OCI-LY1 (cell line): Measurements from ENCODE around the gene CEMP1.

Experiments
- H2AFZ ChIP-seq: fragments of 200-600 bp; sonication (generic), shearing (Covaris generic); 2 replicates; pipeline ENCODE4 v1.6.0; 2014; ENCODE audit warnings: antibody characterized with exemption, mild to moderate bottlenecking, low read length
- H3F3A ChIP-seq: fragments of 200-600 bp; sonication (generic), shearing (Covaris generic); 2 replicates; pipeline ENCODE4 v1.6.0; 2014; ENCODE audit warnings: mild to moderate bottlenecking, antibody characterized with exemption, low read length, moderate library complexity; ENCODE audit not compliant: insufficient read depth
- H3K27ac ChIP-seq: fragments of 200-600 bp; sonication (generic); 2 replicates; pipeline ENCODE4 v1.5.1; 2014; ENCODE audit warnings: low read length, mixed run types, mild to moderate bottlenecking, low read depth; ENCODE audit not compliant: poor library complexity, severe bottlenecking
- H3K27me3 ChIP-seq: fragments of 200-600 bp; sonication (generic); 2 replicates; pipeline ENCODE4 v1.6.0; 2014; ENCODE audit warnings: antibody characterized with exemption, mild to moderate bottlenecking, low read length, moderate library complexity; ENCODE audit not compliant: insufficient read depth
- H3K36me3 ChIP-seq: fragments of 200-600 bp; sonication (generic); 2 replicates; pipeline ENCODE4 v1.6.1; 2014; ENCODE audit warnings: mild to moderate bottlenecking, antibody characterized with exemption, low read length, moderate library complexity, mixed read lengths; ENCODE audit not compliant: insufficient read depth
- H3K4me1 ChIP-seq: fragments of 200-600 bp; sonication (generic); 2 replicates; pipeline ENCODE4 v1.5.1; 2014; ENCODE audit warnings: mild to moderate bottlenecking, low read length, moderate library complexity; ENCODE audit not compliant: insufficient read depth, severe bottlenecking
- H3K4me2 ChIP-seq: fragments of 200-600 bp; sonication (generic), shearing (Covaris generic); 2 replicates; pipeline ENCODE4 v1.6.1; 2014; ENCODE audit warnings: low read length
- H3K4me3 ChIP-seq: fragments of 200-600 bp; sonication (generic); 2 replicates; pipeline ENCODE4 v1.5.1; 2014; ENCODE audit warnings: low read length, low read depth, mild to moderate bottlenecking, mixed read lengths; ENCODE audit not compliant: poor library complexity, severe bottlenecking
- H3K79me2 ChIP-seq: fragments of 200-600 bp; shearing (Covaris generic); 2 replicates; pipeline ENCODE4 v1.6.1; 2016; ENCODE audit warnings: mixed run types, low read length, mixed read lengths; ENCODE audit not compliant: insufficient read depth
- H3K9ac ChIP-seq: fragments of 200-600 bp; sonication (generic), shearing (Covaris generic); 2 replicates; pipeline ENCODE4 v1.6.1; 2014; ENCODE audit warnings: mild to moderate bottlenecking, low read length, mixed read lengths
- H3K9me2 ChIP-seq: fragments of 200-600 bp; sonication (generic), shearing (Covaris generic); 2 replicates; pipeline ENCODE4 v1.6.1; 2014; ENCODE audit warnings: low read depth, mild to moderate bottlenecking, low read length, mixed read lengths
- H3K9me3 ChIP-seq: fragments of 200-600 bp; shearing (Covaris generic); 2 replicates; pipeline ENCODE4 v1.6.1; 2014; ENCODE audit warnings: low read length, mixed read lengths
- H4K20me1 ChIP-seq: fragments of 200-600 bp; sonication (generic), shearing (Covaris generic); 2 replicates; pipeline ENCODE4 v1.6.0; 2016; ENCODE audit warnings: mild to moderate bottlenecking, low read length; ENCODE audit not compliant: insufficient read depth
- CTCF ChIP-seq: fragments of 200-600 bp; sonication (generic), shearing (Covaris generic); IDR thresholded peaks from 2 replicates; pipeline ENCODE4 v1.5.1; 2017; ENCODE audit warnings: mild to moderate bottlenecking, antibody characterized with exemption, low read length, moderate library complexity, mixed read lengths
- EZH2 ChIP-seq: fragments of 200-600 bp; sonication (generic), shearing (Covaris generic); IDR thresholded peaks from 2 replicates; pipeline ENCODE4 v1.8.0; 2017; ENCODE audit warnings: borderline replicate concordance, mixed run types, mild to moderate bottlenecking, antibody characterized with exemption, low read length, moderate library complexity, mixed read lengths

The CEMP1 gene

GRCh38 chr16:2482249-2482648, 49.0 kb downstream of the CEMP1 start:
- Histone ChIP-seq H3K4me3 (no peak overlapping the region), H3K36me3 (no peaks in the 10 kb centered on the region), H2AFZ (no peak overlapping the region), H3K27ac (no peak overlapping the region), H3K9ac (no peak overlapping the region), H3K4me2 (no peak overlapping the region), H3K27me3 (no peaks in the 10 kb centered on the region; the same call in 1 of the 2 replicates), H3K9me3 (no peaks in the 10 kb centered on the region), H4K20me1 (no peaks in the 10 kb centered on the region), H3K9me2 (no peaks in the 10 kb centered on the region), H3F3A (no peaks in the 10 kb centered on the region), H3K4me1 (peaks cover 7% of the 10 kb centered on the region), H3K79me2 (no peaks in the 10 kb centered on the region)
- no peak for TF ChIP-seq CTCF
- no peak for TF ChIP-seq EZH2

GRCh38 chr16:2481676-2482075, 49.5 kb downstream of the CEMP1 start:
- no peak overlapping the region for H3K27ac ChIP-seq
- H3K4me1 ChIP-seq, result peaks cover under 1% of the 10 kb centered on the region
- H3K9ac ChIP-seq, result no peak overlapping the region
- no peak overlapping the region for H3K4me2 ChIP-seq
- no peaks in the 10 kb centered on the region for H4K20me1 ChIP-seq
- H3K4me3 ChIP-seq, result no peak overlapping the region
- H3K79me2 ChIP-seq, result no peaks in the 10 kb centered on the region
- no peaks in the 10 kb centered on the region for H3K9me3 ChIP-seq
- H3K36me3 ChIP-seq, result no peaks in the 10 kb centered on the region
- no peak for TF ChIP-seq EZH2
- TF ChIP-seq CTCF, result no peak
- no peak overlapping the region for H2AFZ ChIP-seq
- no peaks in the 10 kb centered on the region for H3K9me2 ChIP-seq
- H3F3A ChIP-seq, result no peaks in the 10 kb centered on the region
- no peaks in the 10 kb centered on the region; the same call in 1 of the 2 replicates for H3K27me3 ChIP-seq

GRCh38 chr16:2480948-2481347, 50.3 kb downstream of the CEMP1 start:
- Histone ChIP-seq H3K36me3 (no peaks in the 10 kb centered on the region), H3F3A (no peaks in the 10 kb centered on the region), H3K9ac (no peak overlapping the region), H3K9me2 (no peaks in the 10 kb centered on the region), H3K4me3 (no peak overlapping the region), H4K20me1 (no peaks in the 10 kb centered on the region), H3K4me2 (no peak overlapping the region), H3K27ac (no peak overlapping the region), H3K27me3 (no peaks in the 10 kb centered on the region; the same call in 1 of the 2 replicates), H3K4me1 (peaks cover 3% of the 10 kb centered on the region), H2AFZ (no peak overlapping the region), H3K9me3 (no peaks in the 10 kb centered on the region), H3K79me2 (no peaks in the 10 kb centered on the region)
- TF ChIP-seq EZH2 (no peak), CTCF (no peak)
